Loucy (cell line): ENCODE results near the gene SUPT20HL1.

Experiments
- EZH2phosphoT487 ChIP-seq: fragments of 200-600 bp; IDR thresholded peaks from 2 replicates; pipeline ENCODE4 v1.6.1; 2018; ENCODE audit warnings: antibody characterized with exemption, mild to moderate bottlenecking, moderate library complexity, borderline replicate concordance
- TF ChIP-seq, protein P1 (sequence below): fragments of 200-600 bp; sonication (generic); conservative IDR thresholded peaks from 2 replicates; pipeline ENCODE4 v1.5.1; 2014; ENCODE audit warnings: mild to moderate bottlenecking, antibody characterized with exemption, low read length

DNA sequence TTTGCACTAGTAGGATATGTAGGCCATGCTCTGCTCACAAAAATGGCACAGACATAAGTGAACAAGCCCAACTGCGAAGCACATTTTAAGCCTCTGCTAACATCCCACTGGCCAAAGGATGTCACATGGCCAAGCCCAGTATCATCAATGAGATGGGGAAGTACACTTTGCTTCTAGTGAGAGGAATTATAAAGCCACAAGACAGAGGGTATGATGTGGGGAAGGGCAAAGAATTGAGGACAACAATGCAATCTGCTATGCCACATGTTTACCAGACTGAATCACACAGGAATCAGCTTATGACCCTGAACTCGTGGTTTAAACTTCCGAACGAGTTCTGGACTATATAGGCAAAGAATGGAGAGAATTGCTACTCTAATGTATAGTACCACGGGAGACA, 39.1 kb downstream of the SUPT20HL1 start:
- TF ChIP-seq, protein P1, sequence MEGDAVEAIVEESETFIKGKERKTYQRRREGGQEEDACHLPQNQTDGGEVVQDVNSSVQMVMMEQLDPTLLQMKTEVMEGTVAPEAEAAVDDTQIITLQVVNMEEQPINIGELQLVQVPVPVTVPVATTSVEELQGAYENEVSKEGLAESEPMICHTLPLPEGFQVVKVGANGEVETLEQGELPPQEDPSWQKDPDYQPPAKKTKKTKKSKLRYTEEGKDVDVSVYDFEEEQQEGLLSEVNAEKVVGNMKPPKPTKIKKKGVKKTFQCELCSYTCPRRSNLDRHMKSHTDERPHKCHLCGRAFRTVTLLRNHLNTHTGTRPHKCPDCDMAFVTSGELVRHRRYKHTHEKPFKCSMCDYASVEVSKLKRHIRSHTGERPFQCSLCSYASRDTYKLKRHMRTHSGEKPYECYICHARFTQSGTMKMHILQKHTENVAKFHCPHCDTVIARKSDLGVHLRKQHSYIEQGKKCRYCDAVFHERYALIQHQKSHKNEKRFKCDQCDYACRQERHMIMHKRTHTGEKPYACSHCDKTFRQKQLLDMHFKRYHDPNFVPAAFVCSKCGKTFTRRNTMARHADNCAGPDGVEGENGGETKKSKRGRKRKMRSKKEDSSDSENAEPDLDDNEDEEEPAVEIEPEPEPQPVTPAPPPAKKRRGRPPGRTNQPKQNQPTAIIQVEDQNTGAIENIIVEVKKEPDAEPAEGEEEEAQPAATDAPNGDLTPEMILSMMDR, result no peak
- TF ChIP-seq EZH2phosphoT487, result no peak
